Measurements from ENCODE around the gene ALMS1.
"Not testable (repeated sequence)": the region's sequence is repeated elsewhere in the genome, so short reads cannot be mapped to it uniquely, and the experiment has no call there.

Gene ALMS1

DNA sequence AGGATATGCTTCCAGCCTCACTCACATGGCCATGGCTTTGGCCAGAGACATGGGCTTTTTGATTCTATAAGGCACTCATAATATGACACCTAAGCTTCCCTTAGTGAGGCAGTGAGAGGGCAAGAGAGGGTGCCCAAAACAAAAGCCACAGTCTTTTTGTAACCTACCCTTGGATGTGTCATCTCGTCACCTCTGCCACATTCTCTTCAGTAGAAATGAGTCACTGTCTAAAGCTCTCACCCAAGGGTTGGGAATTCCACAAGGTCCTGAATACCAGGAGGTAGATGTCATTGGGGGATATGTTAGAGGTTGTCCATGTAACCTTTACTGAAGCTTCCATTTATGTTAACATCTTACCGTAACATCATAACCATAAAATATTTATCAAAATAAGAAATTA is 108.4 kb downstream of the ALMS1 start:
- no peak overlapping the region for H3K4me3 ChIP-seq (ENCODE audit: low read depth, low read length)
- no peak for DNase-seq (ENCODE audit: low read depth)
- no peak for TF ChIP-seq CTCF (IDR thresholded peaks at IDR 0.05; ENCODE audit: low read depth, low read length, missing control alignments)

GRCh38 chr2:73503992-73504570 is 118.4 kb downstream of the ALMS1 start:
- no peak for DNase-seq (ENCODE audit: low read depth)
- no peak for TF ChIP-seq CTCF (IDR thresholded peaks at IDR 0.05; ENCODE audit: low read depth, low read length, missing control alignments)
- no peak overlapping the region for H3K4me3 ChIP-seq (ENCODE audit: low read depth, low read length)

DNA sequence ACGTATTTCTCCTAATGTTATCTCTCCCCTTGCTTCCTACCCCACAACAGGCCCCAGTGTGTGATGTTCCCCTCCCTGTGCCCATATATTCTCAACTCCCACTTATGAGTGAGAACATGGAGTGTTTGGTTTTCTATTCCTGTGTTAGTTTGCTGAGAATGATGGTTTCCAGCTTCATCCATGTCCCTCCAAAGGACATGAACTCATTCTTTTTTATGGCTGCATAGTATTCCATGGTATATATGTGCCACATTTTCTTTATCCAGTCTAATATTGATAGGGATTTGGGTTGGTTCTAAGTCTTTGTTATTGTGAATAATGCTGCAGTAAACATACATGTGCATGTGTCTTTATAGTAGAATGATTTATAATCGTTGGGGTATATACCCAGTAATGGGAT is 119.2 kb downstream of the ALMS1 start:
- not testable (repeated sequence) for H3K4me3 ChIP-seq (ENCODE audit: low read depth, low read length); DNase-seq (ENCODE audit: low read depth)

DNA sequence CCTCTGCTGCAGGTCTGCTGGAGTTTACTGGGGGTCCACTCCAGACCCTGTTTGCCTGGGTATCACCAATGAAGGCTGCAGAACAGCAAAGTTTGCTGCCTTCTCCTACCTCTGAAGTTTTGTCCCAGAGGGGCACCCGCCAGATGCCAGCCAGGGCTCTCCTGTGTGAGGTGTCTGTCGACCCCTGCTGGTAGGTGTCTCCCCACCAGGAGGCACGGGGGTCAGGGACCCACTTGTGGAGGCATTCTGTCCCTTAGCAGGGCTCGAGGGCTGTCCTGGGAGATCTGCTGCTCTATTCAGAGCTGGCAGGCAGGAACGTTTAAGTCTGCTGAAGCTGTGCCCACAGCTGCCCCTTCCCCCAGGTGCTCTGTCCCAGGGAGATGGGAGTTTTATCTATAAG is 124.8 kb downstream of the ALMS1 start:
- DNase-seq (ENCODE audit: low read depth); H3K4me3 ChIP-seq (ENCODE audit: low read depth, low read length): not testable (repeated sequence)

DNA sequence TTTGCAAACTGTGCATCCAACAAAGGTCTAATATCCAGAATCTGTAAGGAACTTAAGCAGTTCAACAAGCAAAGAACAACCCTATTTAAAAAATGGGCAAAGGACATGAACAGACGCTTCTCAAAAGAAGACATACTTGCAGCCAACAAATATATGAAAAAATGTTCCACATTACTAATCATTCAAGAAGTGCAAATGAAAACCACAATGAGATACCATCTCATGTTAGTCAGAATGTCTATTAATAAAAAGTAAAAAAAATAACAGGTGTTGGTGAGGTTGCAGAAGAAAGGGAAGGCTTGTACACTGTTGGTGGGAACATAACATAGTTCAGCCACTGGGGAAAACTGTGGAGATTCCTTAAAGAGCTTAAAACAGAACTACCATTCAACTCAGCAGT is 130.4 kb downstream of the ALMS1 start:
- DNase-seq (ENCODE audit: low read depth) = no peak
- no peak for TF ChIP-seq CTCF (IDR thresholded peaks at IDR 0.05; ENCODE audit: low read depth, low read length, missing control alignments)
- H3K4me3 ChIP-seq (ENCODE audit: low read depth, low read length) = no peak overlapping the region

DNA sequence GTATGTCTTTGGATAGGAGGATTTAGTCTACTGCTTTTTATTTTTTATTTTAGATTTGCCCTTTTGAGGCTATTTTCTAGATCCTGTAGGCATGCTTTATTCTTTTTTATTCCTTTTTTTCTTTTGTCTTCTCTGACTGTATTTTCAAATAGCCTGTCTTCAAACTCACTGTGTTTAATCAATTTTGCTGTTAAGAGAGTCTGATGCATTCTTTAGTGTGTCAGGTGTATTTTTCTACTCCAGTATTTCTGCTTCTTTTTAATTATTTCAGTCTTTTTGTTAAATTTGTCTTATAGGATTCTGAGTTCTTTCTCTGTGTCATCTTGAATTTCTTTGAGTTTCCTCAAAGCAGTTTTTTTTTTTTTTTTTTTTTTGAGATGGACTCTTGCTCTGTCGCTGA is 143.1 kb downstream of the ALMS1 start:
- DNase-seq (ENCODE audit: low read depth) = no peak
- TF ChIP-seq CTCF (IDR thresholded peaks at IDR 0.05; ENCODE audit: low read depth, low read length, missing control alignments) = no peak
- H3K4me3 ChIP-seq (ENCODE audit: low read depth, low read length) = no peak overlapping the region

- not testable (repeated sequence) for H3K4me3 ChIP-seq (ENCODE audit: low read depth, low read length); DNase-seq (ENCODE audit: low read depth)
These were observed 145.1 kb downstream of the ALMS1 start for GRCh38 chr2:73530773-73531172.

DNA sequence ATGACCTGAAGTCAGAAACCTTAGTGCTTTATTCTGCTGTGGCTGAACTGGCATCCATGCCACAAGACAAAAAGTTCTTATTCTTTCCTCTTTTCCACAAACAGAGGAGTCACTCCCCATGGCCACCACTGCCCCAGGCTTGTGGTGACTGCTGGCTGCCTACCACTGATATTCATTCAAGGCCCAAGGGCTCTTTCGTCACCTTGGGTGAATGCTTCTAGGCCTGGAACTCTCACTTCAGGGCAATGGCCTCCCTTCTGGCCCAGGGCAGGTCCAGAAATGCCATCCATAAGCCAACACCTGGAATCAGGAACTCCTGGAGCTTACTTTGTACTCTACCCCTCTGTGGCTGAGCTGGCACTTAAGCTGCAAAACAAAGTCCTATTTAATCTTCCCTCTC is 146.7 kb downstream of the ALMS1 start:
- no peak overlapping the region for H3K4me3 ChIP-seq (ENCODE audit: low read depth, low read length)
- TF ChIP-seq CTCF (IDR thresholded peaks at IDR 0.05; ENCODE audit: low read depth, low read length, missing control alignments) = no peak
- no peak for DNase-seq (ENCODE audit: low read depth)
